ENCODE measurements around the gene CD2BP2.
"Not testable (repeated sequence)": the region's sequence is repeated elsewhere in the genome, so short reads cannot be mapped to it uniquely, and the experiment has no call there.

- TF ChIP-seq CTCF (conservative IDR thresholded peaks at IDR 0.05 in 1 of 2, IDR thresholded peaks at IDR 0.05 in 1 of 2; ENCODE audit: low read depth in 1 of 2, low read length in 2 of 2); EZH2 (IDR thresholded peaks at IDR 0.05; ENCODE audit: low read length, missing control alignments): not testable (repeated sequence)
Observed at GRCh38 chr16:30324220-30324619, 30.9 kb downstream of the CD2BP2 start.
